Suppressor macrophage treated with lipopolysaccharide for 4 hours (primary cell): Measurements from ENCODE around the gene DUSP18.
"Not testable (repeated sequence)": the region's sequence is repeated elsewhere in the genome, so short reads cannot be mapped to it uniquely, and the experiment has no call there.

Source experiments
- DNase-seq: peaks from one replicate; pipeline ENCODE4 v3.0.0-alpha.2; 2020

Gene DUSP18

DNA sequence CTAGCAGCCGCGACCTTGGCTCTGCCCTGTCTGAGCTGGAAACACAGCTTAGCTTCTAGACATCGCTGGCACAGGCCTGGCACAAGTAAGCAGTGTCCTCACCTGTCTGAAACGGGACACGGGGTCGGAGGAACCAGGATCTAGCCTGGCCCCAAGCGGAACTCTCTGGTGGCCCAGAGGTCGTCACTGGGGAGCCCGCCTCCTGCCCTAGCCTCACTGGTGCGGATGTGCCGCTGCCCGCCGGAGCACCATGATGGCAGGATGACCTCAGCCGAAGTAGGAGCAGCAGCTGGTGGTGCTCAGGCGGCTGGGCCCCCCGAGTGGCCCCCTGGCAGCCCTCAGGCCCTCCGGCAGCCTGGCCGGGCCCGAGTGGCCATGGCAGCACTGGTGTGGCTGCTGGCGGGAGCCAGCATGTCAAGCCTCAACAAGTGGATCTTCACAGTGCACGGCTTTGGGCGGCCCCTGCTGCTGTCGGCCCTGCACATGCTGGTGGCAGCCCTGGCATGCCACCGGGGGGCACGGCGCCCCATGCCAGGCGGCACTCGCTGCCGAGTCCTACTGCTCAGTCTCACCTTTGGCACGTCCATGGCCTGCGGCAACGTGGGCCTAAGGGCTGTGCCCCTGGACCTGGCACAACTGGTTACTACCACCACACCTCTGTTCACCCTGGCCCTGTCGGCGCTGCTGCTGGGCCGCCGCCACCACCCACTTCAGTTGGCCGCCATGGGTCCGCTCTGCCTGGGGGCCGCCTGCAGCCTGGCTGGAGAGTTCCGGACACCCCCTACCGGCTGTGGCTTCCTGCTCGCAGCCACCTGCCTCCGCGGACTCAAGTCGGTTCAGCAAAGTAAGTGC is 31.2 kb downstream of the DUSP18 start:
- DNase-seq, result no peak

DNA sequence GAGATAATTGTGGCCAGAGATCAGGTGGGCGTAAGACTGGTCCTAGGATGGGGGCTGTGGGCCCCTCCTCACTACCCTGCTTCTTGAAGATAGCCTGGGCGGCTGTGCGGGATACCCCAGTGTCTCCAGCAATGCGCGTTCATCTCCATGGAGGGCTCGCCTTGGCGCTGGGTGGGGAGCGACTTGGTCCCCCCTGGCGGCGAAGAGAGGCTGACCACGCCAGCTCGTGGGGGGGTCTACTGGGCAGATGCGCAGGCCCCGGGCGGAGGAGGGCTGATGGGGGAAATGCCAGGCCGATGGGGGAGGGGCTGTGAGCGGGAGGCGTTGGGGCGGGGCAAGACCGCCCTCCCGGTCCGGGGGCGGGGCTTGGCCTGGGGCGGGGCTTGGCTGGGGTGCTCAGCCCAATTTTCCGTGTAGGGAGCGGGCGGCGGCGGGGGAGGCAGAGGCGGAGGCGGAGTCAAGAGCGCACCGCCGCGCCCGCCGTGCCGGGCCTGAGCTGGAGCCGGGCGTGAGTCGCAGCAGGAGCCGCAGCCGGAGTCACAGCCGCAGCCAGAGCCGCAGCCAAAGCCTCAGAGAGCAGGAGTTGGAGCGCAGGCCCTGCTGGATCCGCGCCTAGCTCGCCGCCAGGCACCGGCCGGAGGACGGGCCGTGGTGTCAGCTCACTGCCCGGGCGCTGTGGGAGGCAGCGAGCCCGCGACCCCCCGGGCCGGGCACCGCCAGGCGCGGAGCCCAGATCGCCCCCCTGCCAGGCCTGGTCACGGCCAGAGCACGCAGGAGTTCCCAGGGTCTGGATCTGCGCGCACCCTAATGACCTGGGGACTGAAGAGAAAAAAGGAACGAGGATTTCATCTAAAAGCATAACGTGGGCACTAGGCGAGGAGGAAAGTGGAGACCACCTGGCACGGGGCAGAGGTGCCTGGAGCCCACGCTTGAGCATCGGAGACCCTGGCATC is 32.1 kb downstream of the DUSP18 start, which contains the start of gene SLC35E4:
Gene SLC35E4 (plus strand): TSS at position 509 of the 953 bp plus-strand sequence. CDS start 670 bp downstream, outside the sequence.
- DNase-seq, result peak; percentile 94

GRCh38 chr22:30634471-30635233 is 33.0 kb downstream of the DUSP18 start:
- peak; percentile 94 for DNase-seq

- not testable (repeated sequence) for DNase-seq
These were observed 36.2 kb downstream of the DUSP18 start for GRCh38 chr22:30631469-30631868.

DNA sequence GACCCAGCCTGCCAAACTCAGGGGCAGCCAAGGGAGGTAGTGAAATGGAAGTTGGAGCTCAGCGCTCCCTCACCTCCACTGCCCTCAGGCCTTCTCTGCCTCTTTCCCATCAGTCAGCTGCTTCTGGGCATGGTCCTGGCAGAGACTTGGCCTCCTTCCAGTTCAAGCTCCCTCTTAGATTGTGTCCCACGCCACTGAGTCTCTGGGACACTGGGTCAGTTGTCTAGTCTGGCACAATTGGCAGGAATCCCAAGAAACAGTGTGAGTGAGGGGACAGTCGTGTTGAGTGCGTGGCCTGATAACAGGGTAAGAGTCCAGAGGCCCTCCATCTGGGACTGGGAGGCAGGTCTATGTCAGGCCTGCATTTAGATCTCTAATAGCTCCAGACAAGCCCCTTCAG is 39.2 kb downstream of the DUSP18 start:
- DNase-seq, result no peak

- DNase-seq, result no peak
These were observed 40.2 kb downstream of the DUSP18 start for GRCh38 chr22:30627471-30627870.

DNA sequence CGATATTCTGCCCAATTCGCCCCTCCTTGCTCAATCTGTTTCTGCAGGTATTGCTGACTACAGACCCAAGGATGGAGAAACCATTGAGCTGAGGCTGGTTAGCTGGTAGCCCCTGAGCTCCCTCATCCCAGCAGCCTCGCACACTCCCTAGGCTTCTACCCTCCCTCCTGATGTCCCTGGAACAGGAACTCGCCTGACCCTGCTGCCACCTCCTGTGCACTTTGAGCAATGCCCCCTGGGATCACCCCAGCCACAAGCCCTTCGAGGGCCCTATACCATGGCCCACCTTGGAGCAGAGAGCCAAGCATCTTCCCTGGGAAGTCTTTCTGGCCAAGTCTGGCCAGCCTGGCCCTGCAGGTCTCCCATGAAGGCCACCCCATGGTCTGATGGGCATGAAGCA is 41.3 kb downstream of the DUSP18 start:
- no peak for DNase-seq

GRCh38 chr22:30619909-30620308 is 47.8 kb downstream of the DUSP18 start:
- not testable (repeated sequence) for DNase-seq

DNA sequence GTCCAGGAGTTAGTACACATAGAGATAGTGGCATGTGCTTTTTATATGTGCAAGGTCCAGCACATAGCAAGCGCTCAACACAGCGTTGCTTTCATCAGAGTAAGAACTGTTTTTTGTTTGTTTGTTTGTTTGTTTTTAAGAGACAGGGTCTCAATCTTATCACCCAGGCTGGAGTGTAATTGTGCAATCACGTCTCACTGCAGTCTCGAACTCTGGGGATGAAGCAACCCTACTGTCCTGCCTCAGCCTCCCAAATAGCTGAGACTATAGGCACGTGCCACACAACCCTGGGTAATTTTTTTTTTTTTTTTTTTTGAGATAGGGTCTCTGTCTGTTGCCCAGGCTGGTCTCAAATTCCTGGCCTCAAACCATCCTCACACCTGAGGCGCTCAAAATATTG is 49.9 kb downstream of the DUSP18 start:
- DNase-seq, result no peak

DNA sequence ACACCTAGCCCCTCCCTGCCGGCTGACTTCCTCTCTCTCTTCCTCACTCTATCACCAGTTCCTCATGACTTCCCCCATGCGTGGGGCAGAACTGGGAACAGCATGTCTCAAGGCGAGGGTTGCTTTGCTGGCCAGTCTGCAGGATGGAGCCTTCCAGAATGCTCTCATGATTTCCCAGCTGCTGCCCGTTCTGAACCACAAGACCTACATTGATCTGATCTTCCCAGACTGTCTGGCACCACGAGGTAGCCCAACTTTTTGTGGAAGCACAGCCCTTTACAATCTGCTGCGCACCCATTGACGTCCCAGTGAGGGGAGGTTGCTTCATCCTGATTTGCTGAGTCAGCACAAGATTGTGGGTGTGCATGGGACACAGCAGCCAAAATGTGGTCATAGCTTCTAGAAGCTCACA is 52.1 kb downstream of the DUSP18 start:
- DNase-seq, result peak; percentile 63

DNA sequence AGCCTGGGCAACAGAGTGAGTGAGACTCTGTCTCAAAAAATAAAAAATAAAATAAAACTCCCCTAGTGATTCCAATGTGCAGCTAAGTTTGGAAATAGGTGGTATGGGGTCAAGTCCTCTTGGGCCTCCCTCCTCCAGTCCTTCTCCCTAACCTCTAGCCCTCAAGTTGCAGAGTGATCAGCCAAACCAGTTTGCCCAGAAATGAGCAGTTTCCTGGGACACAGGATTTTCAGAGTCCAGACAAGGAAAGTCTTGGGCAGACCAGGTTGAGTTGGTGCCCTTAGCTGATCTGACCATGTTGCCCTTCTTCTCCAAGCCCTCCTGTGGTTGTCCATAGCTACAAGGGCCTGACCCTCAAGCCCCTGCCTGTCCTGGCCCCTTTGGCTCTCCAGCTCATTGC is 52.8 kb downstream of the DUSP18 start:
- DNase-seq, result no peak

GRCh38 chr22:30614268-30614667 is 53.4 kb downstream of the DUSP18 start:
- no peak for DNase-seq

GRCh38 chr22:30612789-30613188 is 54.9 kb downstream of the DUSP18 start:
- no peak for DNase-seq
